NCI-H524 treated with DMSO at 0.1 percent for 48 hours (cell line): Measurements from ENCODE around the gene DCP1B.

ENCODE experiments used
- DNase-seq: peaks from one replicate; lab custom pipeline; 2025; lab: John Stamatoyannopoulos, UW

DCP1B gene

GRCh38 chr12:1934831-1935230 is 69.4 kb downstream of the DCP1B start:
- DNase-seq = no peak

GRCh38 chr12:1934068-1934467 is 70.2 kb downstream of the DCP1B start:
- DNase-seq = no peak

GRCh38 chr12:1933342-1934051 is 70.8 kb downstream of the DCP1B start:
- DNase-seq = peak; percentile 26

- DNase-seq = no peak
Observed at GRCh38 chr12:1932264-1932777, 71.9 kb downstream of the DCP1B start.

GRCh38 chr12:1931642-1932041 is 72.6 kb downstream of the DCP1B start:
- DNase-seq = no peak

- no peak for DNase-seq
Observed at GRCh38 chr12:1930803-1931597, 73.3 kb downstream of the DCP1B start.

- DNase-seq = no peak
Observed at GRCh38 chr12:1929985-1930802, 74.1 kb downstream of the DCP1B start.

GRCh38 chr12:1929241-1929984 is 74.8 kb downstream of the DCP1B start:
- DNase-seq = no peak

- DNase-seq = no peak
Observed at GRCh38 chr12:1928439-1929121, 75.7 kb downstream of the DCP1B start.

- DNase-seq = no peak
Observed at GRCh38 chr12:1927751-1928351, 76.4 kb downstream of the DCP1B start.

- no peak for DNase-seq
Observed at GRCh38 chr12:1927051-1927680, 77.1 kb downstream of the DCP1B start.

GRCh38 chr12:1926251-1926657 is 78.0 kb downstream of the DCP1B start:
- DNase-seq = no peak

- no peak for DNase-seq
Observed at GRCh38 chr12:1925684-1926006, 78.6 kb downstream of the DCP1B start.

- no peak for DNase-seq
Observed at GRCh38 chr12:1924996-1925683, 79.1 kb downstream of the DCP1B start.

- DNase-seq = no peak
Observed at GRCh38 chr12:1922985-1923384, 81.3 kb downstream of the DCP1B start.

- no peak for DNase-seq
Observed at GRCh38 chr12:1922075-1922709, 82.1 kb downstream of the DCP1B start.

GRCh38 chr12:1920971-1921370 is 83.3 kb downstream of the DCP1B start:
- DNase-seq = no peak

- DNase-seq = no peak
Observed at GRCh38 chr12:1920436-1920835, 83.8 kb downstream of the DCP1B start.

- DNase-seq = no peak
Observed at GRCh38 chr12:1919763-1920162, 84.5 kb downstream of the DCP1B start.
